Glutamatergic neuron (in vitro differentiated cells): ENCODE results near the gene CPB2. TPM values are rescaled to one million over a fixed set of nuclear protein-coding genes. Genes with fewer than 3 reads are reported as not detected.

Experiments
- DNase-seq: peaks from one replicate; pipeline ENCODE4 v3.0.0; 2022
- H3K27ac Mint-ChIP-seq: one replicate; pipeline ENCODE4 v1.8.0; 2020; ENCODE audit warnings: mild to moderate bottlenecking, mixed read lengths, inconsistent platforms; ENCODE audit not compliant: unreplicated experiment
- H3K27me3 Mint-ChIP-seq: one replicate; pipeline ENCODE4 v1.8.0; 2020; ENCODE audit warnings: mild to moderate bottlenecking, moderate library complexity, mixed read lengths, inconsistent platforms; ENCODE audit not compliant: unreplicated experiment
- H3K36me3 Mint-ChIP-seq: one replicate; pipeline ENCODE4 v1.8.0; 2020; ENCODE audit warnings: mild to moderate bottlenecking, mixed read lengths, inconsistent platforms; ENCODE audit not compliant: unreplicated experiment
- H3K4me1 Mint-ChIP-seq: one replicate; pipeline ENCODE4 v1.8.0; 2020; ENCODE audit warnings: mild to moderate bottlenecking, low read depth, mixed read lengths, inconsistent platforms; ENCODE audit not compliant: unreplicated experiment
- H3K4me3 Mint-ChIP-seq: one replicate; pipeline ENCODE4 v1.8.0; 2020; ENCODE audit warnings: mild to moderate bottlenecking, mixed read lengths, inconsistent platforms; ENCODE audit not compliant: unreplicated experiment
- H3K9me3 Mint-ChIP-seq: one replicate; pipeline ENCODE4 v1.8.0; 2020; ENCODE audit warnings: mild to moderate bottlenecking, moderate library complexity, mixed read lengths, inconsistent platforms; ENCODE audit not compliant: unreplicated experiment
- total RNA-seq: library from RNA; stranded (reverse); fragmentation: NEBNext Ultra II Directional; extraction: Animal tissue kit (Norgen Biotek cat#: 25700); gene quantifications from one replicate; pipeline ENCODE4 v1.2.1, GENCODE V29; 2021; ENCODE audit not compliant: unreplicated experiment
- TF ChIP-seq, protein P1 (sequence below): fragments of 200-600 bp; sonication (generic); IDR thresholded peaks from one replicate; pipeline ENCODE4 v1.5.0; 2021; ENCODE audit not compliant: partially characterized antibody, unreplicated experiment

The CPB2 gene
- total RNA-seq, 1 donor from 2014 or later, result not detected

DNA sequence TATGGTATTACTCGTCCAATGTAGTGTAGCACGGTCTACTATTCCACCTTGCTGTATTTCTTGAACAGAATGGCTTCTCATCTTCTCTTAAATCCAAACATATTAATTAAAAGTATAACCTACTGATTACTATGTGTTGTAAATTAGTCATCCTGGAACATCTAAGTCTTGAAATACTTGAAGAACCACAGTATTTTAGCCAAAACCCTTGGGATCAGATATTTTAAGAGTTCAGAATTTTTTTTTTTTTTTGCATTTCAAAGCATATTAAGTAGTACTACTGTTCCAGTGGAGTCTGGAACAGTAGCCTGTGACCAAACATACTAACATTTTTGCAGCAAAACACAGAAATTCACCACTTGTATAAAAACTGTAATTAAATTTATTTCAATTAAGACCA, 82.4 kb downstream of the CPB2 start:
- TF ChIP-seq, protein P1, sequence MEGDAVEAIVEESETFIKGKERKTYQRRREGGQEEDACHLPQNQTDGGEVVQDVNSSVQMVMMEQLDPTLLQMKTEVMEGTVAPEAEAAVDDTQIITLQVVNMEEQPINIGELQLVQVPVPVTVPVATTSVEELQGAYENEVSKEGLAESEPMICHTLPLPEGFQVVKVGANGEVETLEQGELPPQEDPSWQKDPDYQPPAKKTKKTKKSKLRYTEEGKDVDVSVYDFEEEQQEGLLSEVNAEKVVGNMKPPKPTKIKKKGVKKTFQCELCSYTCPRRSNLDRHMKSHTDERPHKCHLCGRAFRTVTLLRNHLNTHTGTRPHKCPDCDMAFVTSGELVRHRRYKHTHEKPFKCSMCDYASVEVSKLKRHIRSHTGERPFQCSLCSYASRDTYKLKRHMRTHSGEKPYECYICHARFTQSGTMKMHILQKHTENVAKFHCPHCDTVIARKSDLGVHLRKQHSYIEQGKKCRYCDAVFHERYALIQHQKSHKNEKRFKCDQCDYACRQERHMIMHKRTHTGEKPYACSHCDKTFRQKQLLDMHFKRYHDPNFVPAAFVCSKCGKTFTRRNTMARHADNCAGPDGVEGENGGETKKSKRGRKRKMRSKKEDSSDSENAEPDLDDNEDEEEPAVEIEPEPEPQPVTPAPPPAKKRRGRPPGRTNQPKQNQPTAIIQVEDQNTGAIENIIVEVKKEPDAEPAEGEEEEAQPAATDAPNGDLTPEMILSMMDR, result no peak
- Mint-ChIP-seq H3K4me1 (no peaks in the 10 kb centered on the region), H3K27ac (no peak overlapping the region), H3K36me3 (no peaks in the 10 kb centered on the region), H3K9me3 (no peaks in the 10 kb centered on the region), H3K4me3 (no peak overlapping the region), H3K27me3 (peaks cover 2% of the 10 kb centered on the region)
- no peak for DNase-seq

GRCh38 chr13:46016216-46016615, 88.6 kb downstream of the CPB2 start:
- Mint-ChIP-seq H3K36me3 (no peaks in the 10 kb centered on the region), H3K27ac (no peak overlapping the region), H3K4me3 (no peak overlapping the region), H3K4me1 (no peaks in the 10 kb centered on the region), H3K9me3 (no peaks in the 10 kb centered on the region), H3K27me3 (no peaks in the 10 kb centered on the region)
- TF ChIP-seq, protein P1, result no peak
- DNase-seq, result no peak

DNA sequence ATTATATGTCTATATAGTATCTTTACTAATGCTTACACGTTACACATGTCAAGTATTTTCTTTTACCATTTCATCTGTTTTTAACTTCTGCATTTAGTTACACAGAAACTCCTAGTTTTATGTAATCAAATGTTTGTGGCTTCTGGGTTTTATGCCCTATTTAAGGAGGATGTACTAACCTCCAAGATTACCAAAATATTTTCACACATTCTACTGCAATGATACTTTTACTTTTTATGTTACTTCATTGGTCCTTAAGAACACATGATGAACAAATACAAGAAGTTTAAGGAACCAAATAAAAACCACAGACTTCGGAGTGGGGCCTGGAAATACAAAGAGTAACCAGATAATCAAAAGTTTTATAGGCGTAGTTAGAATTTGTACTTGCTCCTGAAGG, 89.5 kb downstream of the CPB2 start:
- H3K27ac Mint-ChIP-seq, result no peak overlapping the region
- TF ChIP-seq, protein P1, result no peak
- H3K9me3 Mint-ChIP-seq, result no peaks in the 10 kb centered on the region
- no peak for DNase-seq
- H3K36me3 Mint-ChIP-seq, result no peaks in the 10 kb centered on the region
- no peak overlapping the region for H3K4me3 Mint-ChIP-seq
- no peaks in the 10 kb centered on the region for H3K4me1 Mint-ChIP-seq
- H3K27me3 Mint-ChIP-seq, result no peaks in the 10 kb centered on the region

DNA sequence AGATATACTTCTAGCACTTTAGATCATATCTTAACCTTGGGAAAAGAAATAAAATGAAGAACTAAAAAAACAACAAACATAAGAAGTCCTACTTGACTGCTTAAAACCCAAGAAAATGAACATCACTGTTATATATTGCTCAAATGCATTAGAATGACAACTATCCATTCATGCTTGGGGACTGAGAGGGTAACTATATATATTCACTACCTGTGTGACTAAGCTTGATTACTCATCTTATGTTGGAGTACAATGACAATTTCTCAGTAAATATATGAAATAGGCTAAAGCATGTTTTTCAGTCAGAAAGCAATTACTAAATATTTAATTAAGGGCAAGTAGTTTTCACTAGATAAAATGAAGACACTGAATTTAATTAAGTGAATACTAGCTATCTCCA, 92.4 kb downstream of the CPB2 start:
- Mint-ChIP-seq H3K36me3 (no peaks in the 10 kb centered on the region), H3K27me3 (no peaks in the 10 kb centered on the region), H3K4me1 (no peaks in the 10 kb centered on the region), H3K27ac (no peak overlapping the region), H3K4me3 (no peak overlapping the region), H3K9me3 (no peaks in the 10 kb centered on the region)
- no peak for DNase-seq
- TF ChIP-seq, protein P1, result no peak

DNA sequence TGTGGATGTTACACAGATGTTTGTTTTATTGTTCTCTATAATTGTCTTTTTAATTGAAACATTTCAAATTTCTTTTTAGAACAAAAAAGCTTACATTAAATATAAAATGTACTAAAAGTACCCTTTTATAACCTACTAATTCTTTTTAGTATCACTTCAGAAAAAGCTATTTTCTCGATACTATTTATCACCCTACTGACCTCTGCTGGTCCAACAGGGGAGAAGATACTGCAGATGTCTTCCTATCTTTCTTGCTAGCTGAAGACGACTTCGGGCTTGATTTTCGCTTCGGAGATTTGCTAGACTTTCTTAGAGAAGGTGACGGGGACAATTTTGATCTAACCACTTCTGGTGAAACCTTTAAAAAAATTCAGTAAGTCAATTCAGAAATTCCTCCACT, 94.7 kb downstream of the CPB2 start:
- H3K27me3 Mint-ChIP-seq, result no peaks in the 10 kb centered on the region
- H3K4me3 Mint-ChIP-seq, result no peak overlapping the region
- DNase-seq, result no peak
- no peaks in the 10 kb centered on the region for H3K36me3 Mint-ChIP-seq
- H3K9me3 Mint-ChIP-seq, result no peaks in the 10 kb centered on the region
- TF ChIP-seq, protein P1, result peak; percentile 39
- no peak overlapping the region for H3K27ac Mint-ChIP-seq
- H3K4me1 Mint-ChIP-seq, result peaks cover 1% of the 10 kb centered on the region
